ENCODE results near the gene SCYGR6. TPM values are rescaled to one million over a fixed set of nuclear protein-coding genes. Genes with fewer than 3 reads are reported as not detected.

Gene SCYGR6
- total RNA-seq, 1 donor from 2014 or later, result not detected

GRCh38 chr2:227720680-227721079 is 3.9 kb downstream of the SCYGR6 start:
- Mint-ChIP-seq H3K27me3 (peaks cover 20% of the 10 kb centered on the region), H3K9me3 (no peaks in the 10 kb centered on the region), H3K4me3 (no peak overlapping the region), H3K27ac (no peak overlapping the region), H3K4me1 (peaks cover 4% of the 10 kb centered on the region), H3K36me3 (ENCODE audit: low read depth) (no peaks in the 10 kb centered on the region)
- no peak for TF ChIP-seq CTCF (IDR thresholded peaks at IDR 0.05)
- ATAC-seq (ENCODE audit: low read depth), result no peak
- DNase-seq, result no peak
- CTCF ChIA-PET, result no interaction called here
- intact Hi-C loops (cut with micrococcal nuclease), result no loop called here
- POLR2A ChIA-PET, result no interaction called here

GRCh38 chr2:227719641-227720040 is 4.9 kb downstream of the SCYGR6 start:
- Mint-ChIP-seq H3K4me3 (no peak overlapping the region), H3K27me3 (peaks cover 20% of the 10 kb centered on the region), H3K27ac (no peak overlapping the region), H3K36me3 (ENCODE audit: low read depth) (no peaks in the 10 kb centered on the region), H3K9me3 (no peaks in the 10 kb centered on the region), H3K4me1 (peaks cover 4% of the 10 kb centered on the region)
- DNase-seq (no peak), ATAC-seq (ENCODE audit: low read depth) (no peak)
- POLR2A ChIA-PET, result no interaction called here
- intact Hi-C loops (cut with micrococcal nuclease), result no loop called here
- no peak for TF ChIP-seq CTCF (IDR thresholded peaks at IDR 0.05)
- CTCF ChIA-PET, result no interaction called here

- ChIA-PET CTCF (no interaction called here), POLR2A (no interaction called here)
- Mint-ChIP-seq H3K4me1 (peaks cover 4% of the 10 kb centered on the region), H3K27ac (no peak within 1 kb of the TSS), H3K4me3 (no peak within 1 kb of the TSS), H3K36me3 (ENCODE audit: low read depth) (no peaks in the 10 kb centered on the region), H3K27me3 (peaks cover 23% of the 10 kb centered on the region), H3K9me3 (no peaks in the 10 kb centered on the region)
- intact Hi-C loops (cut with micrococcal nuclease), result no loop called here
- no peak for TF ChIP-seq CTCF (IDR thresholded peaks at IDR 0.05)
- ATAC-seq (ENCODE audit: low read depth) (no peak), DNase-seq (no peak)
These were observed 6.6 kb downstream of the SCYGR6 start, which contains the start of gene SLC19A3 for GRCh38 chr2:227717687-227718567. SLC19A3 (minus strand) TSS chr2:227718028; CDS start chr2:227702318, 15,710 bp downstream.

GRCh38 chr2:227716501-227716900 is 8.1 kb downstream of the SCYGR6 start:
- Mint-ChIP-seq H3K4me3 (no peak overlapping the region), H3K27ac (no peak overlapping the region), H3K4me1 (peaks cover 4% of the 10 kb centered on the region), H3K9me3 (no peaks in the 10 kb centered on the region), H3K36me3 (ENCODE audit: low read depth) (no peaks in the 10 kb centered on the region), H3K27me3 (peaks cover 19% of the 10 kb centered on the region)
- intact Hi-C loops (cut with micrococcal nuclease), result no loop called here
- no peak for ATAC-seq (ENCODE audit: low read depth)
- TF ChIP-seq CTCF (IDR thresholded peaks at IDR 0.05), result no peak
- POLR2A ChIA-PET, result no interaction called here
- CTCF ChIA-PET, result no interaction called here
- no peak for DNase-seq

- intact Hi-C loops (cut with micrococcal nuclease), result no loop called here
- ChIA-PET CTCF (no interaction called here), POLR2A (no interaction called here)
- H3K9me3 Mint-ChIP-seq, result no peaks in the 10 kb centered on the region
- no peak for TF ChIP-seq CTCF (IDR thresholded peaks at IDR 0.05)
- ATAC-seq (ENCODE audit: low read depth), result no peak
- no peak overlapping the region for H3K27ac Mint-ChIP-seq
- H3K27me3 Mint-ChIP-seq, result peaks cover 20% of the 10 kb centered on the region
- no peaks in the 10 kb centered on the region for H3K36me3 Mint-ChIP-seq (ENCODE audit: low read depth)
- peaks cover 4% of the 10 kb centered on the region for H3K4me1 Mint-ChIP-seq
- no peak for DNase-seq
- no peak overlapping the region for H3K4me3 Mint-ChIP-seq
These were observed 11.3 kb downstream of the SCYGR6 start for GRCh38 chr2:227713291-227713690.

Data from activated B cell treated with CpG ODN at 0.5 μM for 24 hours (primary cell).